KOPT-K1 (cell line): ENCODE measurements around the gene LEP.

Experiments used
- H3K27ac ChIP-seq: fragments of 200-600 bp; sonication (generic); 2 replicates; pipeline ENCODE4 v1.5.1; 2016; ENCODE audit warnings: antibody characterized with exemption, mild to moderate bottlenecking, low read depth, low read length; ENCODE audit not compliant: poor library complexity, severe bottlenecking
- H3K36me3 ChIP-seq: fragments of 200-600 bp; sonication (generic); 2 replicates; pipeline ENCODE4 v1.5.1; 2017; ENCODE audit warnings: antibody characterized with exemption, mild to moderate bottlenecking, low read length, moderate library complexity; ENCODE audit not compliant: insufficient read depth
- H3K9me3 ChIP-seq: fragments of 200-600 bp; sonication (generic); 2 replicates; pipeline ENCODE4 v1.5.1; 2017; ENCODE audit warnings: antibody characterized with exemption, low read length, mild to moderate bottlenecking; ENCODE audit not compliant: insufficient read depth, poor library complexity, severe bottlenecking

The LEP gene

DNA sequence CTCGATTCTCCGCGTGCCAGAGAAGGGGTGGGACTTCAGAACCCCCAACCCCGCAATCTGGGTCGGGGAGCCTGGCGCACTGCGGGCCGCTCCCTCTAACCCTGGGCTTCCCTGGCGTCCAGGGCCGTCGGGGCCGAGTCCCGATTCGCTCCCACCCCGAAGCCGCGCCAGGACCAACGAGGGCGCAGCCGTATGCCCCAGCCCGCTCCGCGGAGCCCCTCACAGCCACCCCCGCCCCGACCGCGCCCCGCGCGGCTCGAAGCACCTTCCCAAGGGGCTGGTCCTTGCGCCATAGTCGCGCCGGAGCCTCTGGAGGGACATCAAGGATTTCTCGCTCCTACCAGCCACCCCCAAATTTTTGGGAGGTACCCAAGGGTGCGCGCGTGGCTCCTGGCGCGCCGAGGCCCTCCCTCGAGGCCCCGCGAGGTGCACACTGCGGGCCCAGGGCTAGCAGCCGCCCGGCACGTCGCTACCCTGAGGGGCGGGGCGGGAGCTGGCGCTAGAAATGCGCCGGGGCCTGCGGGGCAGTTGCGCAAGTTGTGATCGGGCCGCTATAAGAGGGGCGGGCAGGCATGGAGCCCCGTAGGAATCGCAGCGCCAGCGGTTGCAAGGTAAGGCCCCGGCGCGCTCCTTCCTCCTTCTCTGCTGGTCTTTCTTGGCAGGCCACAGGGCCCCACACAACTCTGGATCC is at the start of gene LEP:
LEP (plus strand) TSS at position 583 of the 691 bp plus-strand sequence. CDS start 10,741 bp downstream, outside the sequence.
- Histone ChIP-seq H3K9me3 (peaks cover 38% of the 10 kb centered on the region), H3K36me3 (no peaks in the 10 kb centered on the region), H3K27ac (no peak within 1 kb of the TSS)

DNA sequence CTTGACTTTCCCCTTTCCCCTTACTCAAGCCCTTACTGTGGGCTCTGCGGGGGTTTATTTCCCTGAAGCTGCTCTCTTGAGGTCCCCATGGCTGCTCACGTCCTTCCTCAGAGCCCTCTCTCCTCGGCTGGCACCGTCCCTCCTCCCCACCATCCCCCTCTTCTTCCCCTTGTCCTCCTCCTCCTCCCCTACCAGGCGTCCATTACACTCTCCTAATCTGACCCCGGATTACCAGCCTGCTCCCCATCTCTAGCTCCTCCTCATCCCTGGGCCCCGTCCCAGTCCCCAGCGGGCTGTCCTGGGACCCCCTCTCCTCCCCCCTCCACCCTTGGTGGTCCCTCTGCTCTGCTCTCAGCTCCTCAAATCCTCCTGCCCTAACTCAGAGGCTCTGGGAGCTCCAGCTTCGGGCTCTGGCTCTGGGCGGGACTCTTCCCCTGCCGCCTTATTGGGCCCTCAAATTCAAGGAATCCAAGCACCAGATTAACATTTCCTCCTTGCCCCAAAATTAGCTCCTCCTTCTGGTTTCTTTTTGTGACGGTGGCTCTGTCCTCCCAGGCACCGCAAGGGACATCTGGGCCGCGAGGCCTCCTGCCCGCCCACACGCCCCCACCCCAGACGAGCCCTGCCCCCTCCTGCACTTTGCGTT is 48.5 kb upstream of the LEP start:
- H3K36me3 ChIP-seq = no peaks in the 10 kb centered on the region
- H3K27ac ChIP-seq = no peak overlapping the region
- peaks cover 23% of the 10 kb centered on the region for H3K9me3 ChIP-seq

DNA sequence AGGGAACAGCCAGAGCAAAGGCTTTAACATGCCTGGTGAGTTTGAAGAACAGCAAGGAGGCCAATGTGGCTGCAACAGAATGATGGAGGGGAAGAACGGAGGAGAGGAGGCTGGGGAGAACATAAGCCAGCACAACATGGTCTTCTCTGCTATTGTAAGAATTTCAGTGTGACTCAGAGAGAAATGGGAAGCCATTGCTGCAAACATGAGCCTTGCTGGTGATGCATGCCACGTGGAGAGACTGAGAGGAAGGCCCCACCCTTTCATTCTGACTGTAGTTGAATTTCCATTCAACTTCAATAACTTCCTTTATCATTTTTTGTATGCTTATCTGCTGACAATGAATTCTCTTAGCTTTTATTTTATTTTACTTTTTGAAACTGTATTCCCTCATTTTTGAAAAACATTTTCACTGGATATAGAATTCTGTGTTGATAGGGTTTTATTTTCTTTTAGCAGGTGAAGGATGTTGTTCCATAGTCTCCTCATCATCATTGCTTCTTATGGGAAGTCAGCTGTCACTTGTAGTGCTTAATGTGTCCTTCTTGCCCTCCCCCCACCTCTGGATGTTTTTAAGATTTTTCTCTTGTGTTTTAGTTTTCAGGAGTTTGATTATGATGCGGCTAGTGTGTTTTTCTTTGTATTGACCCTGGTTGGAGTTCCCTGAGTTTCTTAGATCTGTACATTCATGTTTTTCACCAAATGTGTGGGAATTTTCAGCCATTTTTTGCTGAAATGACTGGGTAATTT is 46.4 kb upstream of the LEP start:
- no peaks in the 10 kb centered on the region for H3K36me3 ChIP-seq

DNA sequence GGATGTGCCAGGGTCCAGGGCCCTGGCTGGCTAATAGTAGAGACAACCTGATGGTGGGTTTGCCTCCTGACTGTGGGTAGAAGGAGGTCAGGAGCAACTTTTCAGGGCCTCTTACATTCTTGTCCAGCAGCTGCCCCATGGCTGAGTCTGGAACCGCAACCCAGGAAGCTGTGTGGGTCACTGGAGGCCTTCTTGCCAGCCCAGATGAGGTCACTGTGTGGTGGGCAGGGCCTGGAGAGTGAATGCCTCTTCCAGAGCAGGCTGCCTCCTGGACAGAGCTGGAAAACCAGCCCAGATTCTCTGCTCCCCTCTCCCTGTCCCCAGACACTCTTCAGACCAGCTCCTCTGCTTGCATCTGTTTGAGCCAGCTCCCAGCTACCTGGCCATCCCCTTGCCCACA is 43.5 kb upstream of the LEP start:
- H3K36me3 ChIP-seq = no peaks in the 10 kb centered on the region
- H3K27ac ChIP-seq = no peak overlapping the region
- peaks cover 23% of the 10 kb centered on the region for H3K9me3 ChIP-seq

More for the DNA sequence above, 46.4 kb upstream of the LEP start:
- Histone ChIP-seq H3K27ac (no peak overlapping the region), H3K9me3 (peaks cover 23% of the 10 kb centered on the region)

DNA sequence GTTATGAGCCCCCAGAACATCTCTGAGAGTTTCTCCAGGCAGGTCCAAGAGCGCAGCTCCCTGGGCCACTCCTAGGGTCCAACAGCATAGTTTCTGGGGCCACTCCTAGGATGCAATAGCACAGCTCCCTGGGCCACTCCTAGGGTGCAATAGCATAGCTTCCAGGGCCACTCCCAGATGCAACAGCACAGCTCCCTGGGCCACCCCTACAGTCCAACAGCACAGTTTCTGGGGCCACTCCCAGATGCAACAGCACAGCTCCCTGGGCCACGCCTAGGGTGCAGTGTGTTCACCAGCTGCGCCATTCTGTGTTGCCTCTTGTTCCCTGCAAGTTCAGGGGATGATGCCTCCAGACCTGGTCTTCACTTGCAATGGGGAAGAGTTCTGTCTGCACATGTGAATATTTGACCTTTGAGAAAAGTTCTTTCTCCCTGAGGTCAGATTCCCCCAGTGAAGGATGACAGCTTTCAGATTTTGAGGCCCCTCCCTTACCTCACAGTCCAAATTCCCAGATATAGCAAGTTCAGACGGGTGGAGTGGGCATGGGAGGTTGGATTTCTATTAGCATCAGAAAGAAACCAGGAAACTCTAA is 43.0 kb upstream of the LEP start:
- peaks cover 23% of the 10 kb centered on the region for H3K9me3 ChIP-seq
- H3K27ac ChIP-seq = no peak overlapping the region
- H3K36me3 ChIP-seq = no peaks in the 10 kb centered on the region

DNA sequence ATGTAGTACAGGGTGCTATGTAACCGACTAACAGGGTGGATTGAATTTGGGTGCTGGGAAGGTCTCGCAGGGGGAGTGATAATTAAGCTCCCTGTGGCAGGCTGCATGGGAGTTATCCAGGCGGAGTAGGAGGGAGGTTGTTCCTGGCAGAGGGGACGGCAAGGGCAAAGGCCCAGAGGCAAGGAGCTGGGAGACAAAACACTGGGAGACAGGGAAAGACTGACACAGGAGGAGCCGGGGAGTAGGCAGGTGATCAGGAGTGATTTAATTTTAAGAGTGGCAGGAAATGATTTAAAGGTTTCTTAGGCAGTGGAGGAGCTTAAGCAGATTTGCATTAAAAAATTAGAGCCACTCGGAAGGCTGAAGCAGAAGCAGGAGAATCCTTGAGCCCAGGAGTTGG is 40.7 kb upstream of the LEP start:
- H3K36me3 ChIP-seq = no peaks in the 10 kb centered on the region
- H3K9me3 ChIP-seq = peaks cover 9% of the 10 kb centered on the region

DNA sequence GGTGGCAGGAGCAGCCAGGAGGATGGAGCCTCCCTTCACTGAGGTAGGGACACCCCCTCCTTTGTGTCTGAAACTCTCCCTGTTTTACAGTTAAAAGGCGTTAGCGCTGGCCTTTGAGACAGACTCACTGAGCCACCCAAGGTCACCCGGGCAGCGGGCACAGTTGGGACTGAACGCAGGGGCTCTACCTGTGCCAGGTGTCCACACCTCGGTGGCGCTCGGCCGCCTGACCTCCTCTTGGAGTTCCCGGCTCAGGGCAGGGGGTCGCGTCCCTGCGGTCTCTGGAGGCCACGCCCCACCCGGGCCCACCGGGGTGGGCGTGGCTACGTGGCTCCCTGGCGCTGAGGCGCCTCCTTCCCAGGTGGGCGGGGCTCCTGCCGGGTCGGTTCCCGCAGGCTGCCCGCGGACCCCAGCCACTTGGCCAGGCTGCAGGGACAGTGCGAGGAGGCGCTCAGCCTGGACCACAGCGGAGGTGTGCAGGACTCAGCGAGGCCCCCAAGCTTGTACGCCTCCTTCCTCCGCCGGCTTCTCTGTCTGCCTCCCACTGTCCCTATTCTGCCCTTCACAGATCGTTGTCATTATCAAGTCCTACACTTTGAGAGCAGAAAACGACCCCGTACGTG is 39.9 kb upstream of the LEP start:
- H3K9me3 ChIP-seq = peaks cover 1% of the 10 kb centered on the region
- no peaks in the 10 kb centered on the region for H3K36me3 ChIP-seq
- no peak overlapping the region for H3K27ac ChIP-seq

More for the DNA sequence above, 40.7 kb upstream of the LEP start:
- H3K27ac ChIP-seq = no peak overlapping the region

DNA sequence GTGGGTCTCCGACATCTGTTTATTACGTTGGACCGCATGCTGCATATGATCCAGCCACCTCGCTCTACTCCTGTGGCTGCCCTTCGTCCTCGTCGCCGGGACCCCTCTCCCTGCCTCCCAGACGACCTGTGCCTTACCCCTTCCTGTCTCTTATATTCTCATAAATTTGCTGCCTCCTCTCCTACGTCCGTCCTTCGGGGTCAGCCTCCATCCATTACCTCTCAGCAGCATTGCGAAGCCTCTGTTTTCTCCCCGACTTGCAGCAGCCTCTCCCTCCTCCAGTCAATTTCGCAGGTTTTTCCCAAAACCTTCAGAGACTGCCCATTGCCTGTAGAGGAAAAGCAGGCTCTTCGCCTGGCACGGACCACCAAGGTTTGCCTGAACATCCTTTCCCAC is 39.4 kb upstream of the LEP start:
- Histone ChIP-seq H3K36me3 (no peaks in the 10 kb centered on the region), H3K27ac (no peak overlapping the region), H3K9me3 (no peaks in the 10 kb centered on the region)

DNA sequence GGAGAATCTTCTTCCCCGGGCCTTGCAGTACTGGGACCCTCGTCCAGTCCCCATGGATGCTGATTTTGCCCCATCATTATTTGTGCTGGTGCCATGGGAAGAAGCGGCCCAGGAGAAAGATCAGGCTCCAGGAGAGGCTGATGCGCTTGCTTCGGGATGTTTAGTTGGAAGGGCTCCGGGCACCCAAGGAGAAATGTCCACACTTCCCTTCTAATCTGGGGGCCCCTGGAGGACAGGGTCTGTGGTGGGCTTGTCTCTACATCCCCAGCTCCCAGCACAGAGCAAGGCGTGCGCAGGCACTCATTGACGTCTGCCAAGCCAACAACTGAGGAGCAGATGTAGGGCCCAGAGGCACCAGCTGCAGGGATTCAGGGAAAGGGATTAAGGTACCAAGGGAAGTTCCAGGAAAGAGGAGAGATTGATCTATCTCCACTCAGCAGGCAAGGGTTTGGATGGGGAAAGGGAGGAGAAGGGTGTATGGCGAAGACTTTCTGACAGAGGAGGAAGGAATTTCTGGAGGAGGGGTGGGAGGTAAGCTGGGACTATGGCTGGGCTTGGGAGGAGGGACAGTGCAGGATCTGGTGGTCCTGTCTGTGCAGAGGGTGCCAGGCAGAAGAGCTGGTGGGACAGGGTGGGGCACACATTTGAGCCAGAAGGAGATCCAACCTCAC is 38.7 kb upstream of the LEP start:
- H3K36me3 ChIP-seq = no peaks in the 10 kb centered on the region
- H3K27ac ChIP-seq = no peak overlapping the region
- H3K9me3 ChIP-seq = no peaks in the 10 kb centered on the region

DNA sequence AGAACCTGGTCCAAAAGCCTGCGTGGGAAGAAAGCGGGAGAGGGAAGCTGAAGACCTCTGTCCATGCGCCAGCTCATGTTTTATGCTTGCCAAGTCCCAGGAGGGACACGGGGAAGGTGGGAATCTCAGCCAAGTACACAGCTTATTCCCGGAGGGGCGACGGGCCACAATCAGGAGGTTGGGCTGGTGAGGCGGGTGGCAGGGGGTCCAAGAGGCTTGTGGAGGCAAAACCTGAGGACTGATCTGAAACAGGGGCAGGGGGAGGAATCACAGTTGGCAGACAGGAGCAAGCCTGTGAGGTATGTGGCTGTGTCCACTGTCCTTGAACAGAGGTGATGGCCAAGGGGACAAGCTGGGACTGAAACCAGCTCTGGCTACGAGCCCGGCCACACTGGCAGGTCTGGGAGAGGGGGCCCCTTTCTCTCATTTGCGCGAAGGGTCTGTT is 38.0 kb upstream of the LEP start:
- Histone ChIP-seq H3K9me3 (no peaks in the 10 kb centered on the region), H3K27ac (no peak overlapping the region), H3K36me3 (no peaks in the 10 kb centered on the region)

DNA sequence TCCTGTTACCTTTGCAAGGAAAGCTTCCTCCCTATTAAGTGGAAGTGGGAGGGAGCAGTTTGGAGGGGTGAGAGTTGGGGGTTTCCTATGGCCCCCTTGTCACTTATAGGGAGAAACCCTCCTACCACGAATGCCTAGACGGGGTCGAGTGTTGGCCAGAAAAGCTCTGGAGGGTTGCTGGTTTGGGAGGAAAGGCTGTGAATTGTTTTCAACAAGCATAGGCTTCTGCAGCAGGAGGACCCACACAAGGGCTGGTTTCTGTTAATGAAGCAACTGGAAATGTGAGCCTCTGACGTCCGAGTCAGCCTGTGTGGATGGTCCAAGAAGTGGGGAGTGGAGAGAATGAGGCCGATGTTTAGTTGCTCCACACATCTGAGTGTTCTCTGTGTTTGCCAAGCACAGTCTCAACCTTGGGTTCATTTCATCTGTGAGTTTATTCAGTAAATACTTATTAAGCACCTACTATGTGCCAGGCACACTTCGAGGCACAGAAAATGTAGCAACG is 37.3 kb upstream of the LEP start:
- no peaks in the 10 kb centered on the region for H3K9me3 ChIP-seq
- no peak overlapping the region for H3K27ac ChIP-seq
- H3K36me3 ChIP-seq = no peaks in the 10 kb centered on the region

DNA sequence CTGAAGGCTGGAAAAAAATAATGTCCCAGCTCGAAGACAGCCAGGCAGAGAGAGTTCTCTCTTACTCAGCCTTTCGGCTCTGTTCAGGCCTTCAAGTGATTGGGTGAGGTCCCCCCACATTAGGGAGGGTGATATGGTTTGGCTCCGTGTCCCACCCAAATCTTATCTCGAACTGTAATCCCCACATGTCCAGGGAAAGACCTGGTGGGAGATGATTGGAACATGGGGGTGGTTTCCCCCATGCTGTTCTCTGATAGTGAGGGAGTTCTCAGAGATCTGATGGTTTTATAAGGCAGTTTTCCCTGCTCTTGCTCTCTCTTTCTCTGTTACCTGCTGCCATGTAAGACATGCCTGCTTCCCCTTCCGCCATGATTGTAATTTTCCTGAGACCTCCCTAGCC is 36.6 kb upstream of the LEP start:
- no peaks in the 10 kb centered on the region for H3K36me3 ChIP-seq
- H3K9me3 ChIP-seq = no peaks in the 10 kb centered on the region
- no peak overlapping the region for H3K27ac ChIP-seq

DNA sequence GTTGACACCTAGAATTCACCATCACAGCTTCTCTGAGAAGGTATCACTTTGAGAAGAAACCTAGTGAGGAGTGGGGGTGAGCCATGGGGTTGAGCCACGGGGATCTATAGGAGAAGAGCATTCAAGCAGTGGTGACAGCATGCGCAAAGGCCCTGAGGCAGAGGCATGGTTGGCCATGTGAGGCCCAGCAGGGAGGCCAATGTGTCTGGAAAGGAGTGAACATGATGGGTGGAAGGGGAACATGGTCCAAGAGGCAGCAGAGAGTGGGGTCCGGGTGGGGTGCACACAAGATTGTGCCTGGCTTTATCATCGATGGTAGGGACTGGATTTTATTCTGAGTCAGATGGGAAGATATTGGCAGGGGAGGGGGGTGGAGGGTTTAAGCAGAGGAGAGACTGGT is 36.0 kb upstream of the LEP start:
- no peaks in the 10 kb centered on the region for H3K9me3 ChIP-seq
- no peak overlapping the region for H3K27ac ChIP-seq
- H3K36me3 ChIP-seq = no peaks in the 10 kb centered on the region

DNA sequence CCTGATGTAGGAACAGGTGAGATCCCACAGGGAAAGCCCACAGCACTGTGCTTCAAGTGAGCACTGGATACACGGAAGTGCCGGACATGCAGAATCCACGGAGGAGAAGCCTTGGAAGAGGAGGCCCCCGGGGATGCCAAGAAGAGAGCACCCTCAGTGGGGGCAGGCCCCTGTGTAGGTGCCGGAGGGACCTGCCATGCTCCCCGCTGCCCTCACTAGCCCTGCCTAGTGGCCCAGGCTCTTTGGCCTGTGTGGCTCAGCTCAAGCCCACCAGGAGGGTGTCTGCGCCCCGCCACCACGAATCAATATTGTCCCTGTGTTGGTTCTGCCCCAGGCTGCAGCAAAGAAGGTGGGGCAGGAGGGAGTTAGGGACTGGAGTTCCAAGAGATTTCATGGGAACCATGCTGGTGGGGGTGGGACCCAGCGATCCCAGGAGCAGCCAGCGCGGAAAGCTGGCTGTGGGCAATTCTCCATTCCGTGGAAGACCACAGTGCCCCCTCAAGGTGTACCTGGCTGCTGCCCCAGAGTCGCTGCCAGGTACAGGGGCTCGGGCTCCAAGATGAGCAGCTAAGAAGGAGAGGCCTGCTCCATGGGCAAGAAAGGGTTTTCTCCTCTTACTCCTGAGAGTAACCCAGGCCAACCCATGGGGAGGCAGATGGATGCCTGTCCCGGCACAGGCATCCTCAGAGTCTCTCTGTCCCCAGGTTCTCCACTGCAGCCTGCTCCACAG is 34.9 kb upstream of the LEP start:
- Histone ChIP-seq H3K36me3 (no peaks in the 10 kb centered on the region), H3K9me3 (no peaks in the 10 kb centered on the region), H3K27ac (no peak overlapping the region)
